Measurements from ENCODE around the gene RPTN. TPM values are rescaled to one million over a fixed set of nuclear protein-coding genes. Genes with fewer than 3 reads are reported as not detected.

RPTN gene
- total and polyA plus RNA-seq, 2 experiments from 2014 or later = not detected

DNA sequence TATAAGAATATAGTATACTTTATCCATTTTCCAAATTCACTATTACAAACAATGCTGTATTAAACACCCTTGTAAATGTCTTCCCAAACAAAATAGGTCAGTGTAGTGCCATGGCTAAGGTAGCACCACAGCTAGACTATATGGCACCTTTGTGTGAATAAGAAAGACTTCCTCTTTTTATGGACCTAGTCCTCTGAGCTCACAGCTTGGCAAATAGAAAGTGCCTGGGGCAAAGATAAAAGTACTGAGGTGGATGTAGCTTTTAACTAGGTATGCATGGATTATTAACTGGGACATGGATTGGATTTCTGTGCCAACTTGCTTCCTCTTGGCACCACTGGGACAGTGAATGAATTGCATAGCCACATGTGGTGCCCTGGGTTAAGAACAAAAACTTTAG lies 40.0 kb upstream of the RPTN start (continued):
- TF ChIP-seq EZH2phosphoT487 (IDR thresholded peaks at IDR 0.05; ENCODE audit: unreplicated experiment) = no peak
- no peak for TF ChIP-seq CREB1 (CRISPR knock-in tag; IDR thresholded peaks at IDR 0.05; ENCODE audit: low read depth)
- no peak for TF ChIP-seq POLR2AphosphoS5 (IDR thresholded peaks at IDR 0.05; ENCODE audit: low read depth)
- no peak for TF ChIP-seq ZNF331 (CRISPR knock-in tag; IDR thresholded peaks at IDR 0.05; ENCODE audit: low read depth)
- TF ChIP-seq, protein P1, sequence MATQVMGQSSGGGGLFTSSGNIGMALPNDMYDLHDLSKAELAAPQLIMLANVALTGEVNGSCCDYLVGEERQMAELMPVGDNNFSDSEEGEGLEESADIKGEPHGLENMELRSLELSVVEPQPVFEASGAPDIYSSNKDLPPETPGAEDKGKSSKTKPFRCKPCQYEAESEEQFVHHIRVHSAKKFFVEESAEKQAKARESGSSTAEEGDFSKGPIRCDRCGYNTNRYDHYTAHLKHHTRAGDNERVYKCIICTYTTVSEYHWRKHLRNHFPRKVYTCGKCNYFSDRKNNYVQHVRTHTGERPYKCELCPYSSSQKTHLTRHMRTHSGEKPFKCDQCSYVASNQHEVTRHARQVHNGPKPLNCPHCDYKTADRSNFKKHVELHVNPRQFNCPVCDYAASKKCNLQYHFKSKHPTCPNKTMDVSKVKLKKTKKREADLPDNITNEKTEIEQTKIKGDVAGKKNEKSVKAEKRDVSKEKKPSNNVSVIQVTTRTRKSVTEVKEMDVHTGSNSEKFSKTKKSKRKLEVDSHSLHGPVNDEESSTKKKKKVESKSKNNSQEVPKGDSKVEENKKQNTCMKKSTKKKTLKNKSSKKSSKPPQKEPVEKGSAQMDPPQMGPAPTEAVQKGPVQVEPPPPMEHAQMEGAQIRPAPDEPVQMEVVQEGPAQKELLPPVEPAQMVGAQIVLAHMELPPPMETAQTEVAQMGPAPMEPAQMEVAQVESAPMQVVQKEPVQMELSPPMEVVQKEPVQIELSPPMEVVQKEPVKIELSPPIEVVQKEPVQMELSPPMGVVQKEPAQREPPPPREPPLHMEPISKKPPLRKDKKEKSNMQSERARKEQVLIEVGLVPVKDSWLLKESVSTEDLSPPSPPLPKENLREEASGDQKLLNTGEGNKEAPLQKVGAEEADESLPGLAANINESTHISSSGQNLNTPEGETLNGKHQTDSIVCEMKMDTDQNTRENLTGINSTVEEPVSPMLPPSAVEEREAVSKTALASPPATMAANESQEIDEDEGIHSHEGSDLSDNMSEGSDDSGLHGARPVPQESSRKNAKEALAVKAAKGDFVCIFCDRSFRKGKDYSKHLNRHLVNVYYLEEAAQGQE (IDR thresholded peaks at IDR 0.05; ENCODE audit: unreplicated experiment) = no peak

DNA sequence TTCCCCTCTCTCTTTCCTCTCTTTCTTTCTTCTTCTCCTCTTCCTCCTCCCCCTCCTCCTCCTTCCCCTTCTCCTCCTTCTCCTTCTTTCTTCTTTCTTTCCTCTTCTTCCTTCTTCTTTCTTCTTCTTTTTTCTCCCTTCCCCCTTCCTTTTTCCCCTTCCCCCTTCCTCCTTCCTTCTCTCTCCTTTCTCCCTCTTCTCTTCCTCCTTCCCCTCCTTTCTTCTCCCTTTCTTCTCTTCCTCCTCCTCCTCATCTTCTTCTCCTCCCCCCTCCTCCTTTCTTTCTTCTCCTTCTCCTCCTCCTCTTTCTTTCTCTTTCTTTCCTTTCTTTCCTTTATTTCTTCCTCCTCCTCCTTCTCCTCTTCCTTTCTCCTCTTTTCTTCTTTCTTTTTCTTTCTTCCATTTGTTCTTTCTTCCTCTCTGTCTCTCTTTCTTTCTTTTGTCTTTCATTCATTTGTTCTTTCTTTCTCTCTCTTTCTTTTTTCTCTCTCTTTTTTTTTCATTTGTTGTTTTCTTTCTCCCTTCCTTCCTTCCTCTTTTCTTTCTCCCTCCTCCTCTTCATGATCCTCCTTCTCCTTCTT lies 38.4 kb upstream of the RPTN start:
- no peak overlapping the region for H2AFZ ChIP-seq
- no peak overlapping the region for H3K27ac ChIP-seq (ENCODE audit: low read depth)
- no peaks in the 10 kb centered on the region for H3K79me2 ChIP-seq (replicated peaks; ENCODE audit: insufficient read depth)
- no peak overlapping the region for H3K4me2 ChIP-seq
- peaks cover 3% of the 10 kb centered on the region for H3K27me3 Mint-ChIP-seq (ENCODE audit: insufficient read depth, low read depth, poor library complexity)
- no peaks in the 10 kb centered on the region for H3K4me1 Mint-ChIP-seq
- no peaks in the 10 kb centered on the region for H3K4me1 ChIP-seq (ENCODE audit: insufficient read depth)
- H3K4me3 Mint-ChIP-seq = no peak overlapping the region; the same call in 2 of the 3 replicates
- no peak for DNase-seq (ENCODE audit: low spot score)
- H3K27me3 ChIP-seq (ENCODE audit: insufficient read depth) = no peaks in the 10 kb centered on the region
- TF ChIP-seq ZNF331 (CRISPR knock-in tag; IDR thresholded peaks at IDR 0.05; ENCODE audit: low read depth) (no peak), CREB1 (CRISPR knock-in tag; IDR thresholded peaks at IDR 0.05; ENCODE audit: low read depth) (no peak)
- H3F3A ChIP-seq (replicated peaks; ENCODE audit: low read depth) = no peaks in the 10 kb centered on the region
- no peak overlapping the region for H3K4me3 ChIP-seq
- peaks cover 35% of the 10 kb centered on the region for H3K9me3 Mint-ChIP-seq
- H3K36me3 ChIP-seq (ENCODE audit: insufficient read depth) = no peaks in the 10 kb centered on the region
- H3K27ac Mint-ChIP-seq = no peak overlapping the region
- H3K36me3 Mint-ChIP-seq (ENCODE audit: low read depth) = peaks cover 9% of the 10 kb centered on the region
- no peaks in the 10 kb centered on the region for H3K9me2 ChIP-seq (ENCODE audit: insufficient read depth)
- no peak for ATAC-seq
- H4K20me1 ChIP-seq (replicated peaks; ENCODE audit: insufficient read depth) = no peaks in the 10 kb centered on the region

- Histone ChIP-seq H3K4me3 (no peak overlapping the region), H4K20me1 (replicated peaks; ENCODE audit: insufficient read depth) (no peaks in the 10 kb centered on the region), H2AFZ (no peak overlapping the region), H3K9me2 (ENCODE audit: insufficient read depth) (no peaks in the 10 kb centered on the region), H3K27ac (ENCODE audit: low read depth) (no peak overlapping the region), H3K27me3 (ENCODE audit: insufficient read depth) (no peaks in the 10 kb centered on the region), H3F3A (replicated peaks; ENCODE audit: low read depth) (no peaks in the 10 kb centered on the region), H3K36me3 (ENCODE audit: insufficient read depth) (no peaks in the 10 kb centered on the region), H3K4me1 (ENCODE audit: insufficient read depth) (no peaks in the 10 kb centered on the region), H3K4me2 (no peak overlapping the region), H3K79me2 (replicated peaks; ENCODE audit: insufficient read depth) (no peaks in the 10 kb centered on the region)
- TF ChIP-seq, protein P1 (IDR thresholded peaks at IDR 0.05; ENCODE audit: unreplicated experiment) = no peak
- TF ChIP-seq CREB1 (CRISPR knock-in tag; IDR thresholded peaks at IDR 0.05; ENCODE audit: low read depth) (no peak), ZNF114 (CRISPR knock-in tag; IDR thresholded peaks at IDR 0.05) (no peak), EZH2phosphoT487 (IDR thresholded peaks at IDR 0.05; ENCODE audit: unreplicated experiment) (no peak), NANOG (IDR thresholded peaks at IDR 0.05; ENCODE audit: borderline replicate concordance) (no peak)
- ATAC-seq (no peak), DNase-seq (ENCODE audit: low spot score) (no peak)
- Mint-ChIP-seq H3K27me3 (ENCODE audit: insufficient read depth, low read depth, poor library complexity) (peaks cover 9% of the 10 kb centered on the region), H3K36me3 (ENCODE audit: low read depth) (no peaks in the 10 kb centered on the region; the same call in 2 of the 3 replicates), H3K27ac (no peak overlapping the region), H3K9me3 (peaks cover 19% of the 10 kb centered on the region), H3K4me1 (no peaks in the 10 kb centered on the region), H3K4me3 (no peak overlapping the region)
These were observed 32.7 kb upstream of the RPTN start for GRCh38 chr1:152191711-152192110.

All from GM23338 (cell line).